GM23338 (cell line): ENCODE results near the gene DLG3. TPM values are rescaled to one million over a fixed set of nuclear protein-coding genes. Genes with fewer than 3 reads are reported as not detected.

Experiments used
- ATAC-seq: fragments of 200-7000 bp; cut with Tn5 transposase; 3 replicates; pipeline ENCODE4 v1.9.1; 2020
- DNase-seq: peaks from one replicate; pipeline ENCODE4 v3.0.0-alpha.2; 2015; ENCODE audit warnings: low spot score
- H2AFZ ChIP-seq: fragments of 200-600 bp; sonication (generic); 2 replicates; pipeline ENCODE4 v1.8.0; 2016; ENCODE audit warnings: antibody characterized with exemption, mild to moderate bottlenecking, moderate library complexity
- H3F3A ChIP-seq: fragments of 200-600 bp; sonication (generic); replicated peaks from 2 replicates; pipeline ENCODE4 v1.8.0; 2017; ENCODE audit warnings: antibody characterized with exemption, mixed run types, low read depth
- H3K27ac ChIP-seq: fragments of 200-600 bp; sonication (generic); 2 replicates; pipeline ENCODE4 v1.6.1; 2016; ENCODE audit warnings: low read depth
- H3K27me3 ChIP-seq: fragments of 200-600 bp; sonication (generic); 2 replicates; pipeline ENCODE4 v1.8.0; 2016; ENCODE audit warnings: mild to moderate bottlenecking, mixed run types, moderate library complexity; ENCODE audit not compliant: insufficient read depth
- H3K36me3 ChIP-seq: fragments of 200-600 bp; sonication (generic); 2 replicates; pipeline ENCODE4 v1.8.0; 2016; ENCODE audit warnings: mild to moderate bottlenecking; ENCODE audit not compliant: insufficient read depth
- H3K4me1 ChIP-seq: fragments of 200-600 bp; sonication (generic); 2 replicates; pipeline ENCODE4 v1.8.0; 2016; ENCODE audit warnings: mild to moderate bottlenecking, moderate library complexity; ENCODE audit not compliant: insufficient read depth
- H3K4me2 ChIP-seq: fragments of 200-600 bp; sonication (generic); 2 replicates; pipeline ENCODE4 v1.7.1; 2017; ENCODE audit warnings: mixed run types
- H3K4me3 ChIP-seq: fragments of 200-600 bp; sonication (generic); 2 replicates; pipeline ENCODE4 v1.6.1; 2016; ENCODE audit warnings: mixed run types
- H3K79me2 ChIP-seq: fragments of 200-600 bp; sonication (generic); replicated peaks from 2 replicates; pipeline ENCODE4 v1.8.0; 2017; ENCODE audit warnings: mild to moderate bottlenecking; ENCODE audit not compliant: insufficient read depth
- H3K9me2 ChIP-seq: fragments of 200-600 bp; sonication (generic); 2 replicates; pipeline ENCODE4 v1.8.0; 2017; ENCODE audit not compliant: insufficient read depth
- H4K20me1 ChIP-seq: fragments of 200-600 bp; sonication (generic); replicated peaks from 2 replicates; pipeline ENCODE4 v1.8.0; 2017; ENCODE audit warnings: mild to moderate bottlenecking; ENCODE audit not compliant: insufficient read depth
- H3K27ac Mint-ChIP-seq: 2 replicates; pipeline ENCODE4 v1.8.0; 2020; ENCODE audit warnings: inconsistent platforms, mild to moderate bottlenecking, moderate library complexity, mixed read lengths
- H3K27me3 Mint-ChIP-seq: 3 replicates; pipeline ENCODE4 v1.8.0; 2022; ENCODE audit warnings: low read depth, mild to moderate bottlenecking, moderate library complexity, mixed read lengths, inconsistent platforms; ENCODE audit not compliant: insufficient read depth, poor library complexity
- H3K36me3 Mint-ChIP-seq: 3 replicates; pipeline ENCODE4 v1.8.0; 2021; ENCODE audit warnings: low read depth, mild to moderate bottlenecking, inconsistent platforms, moderate library complexity, mixed read lengths
- H3K4me1 Mint-ChIP-seq: 3 replicates; pipeline ENCODE4 v1.8.0; 2020; ENCODE audit warnings: mild to moderate bottlenecking, inconsistent platforms, mixed read lengths
- H3K4me3 Mint-ChIP-seq: 3 replicates; pipeline ENCODE4 v1.8.0; 2021; ENCODE audit warnings: moderate library complexity, mild to moderate bottlenecking, inconsistent platforms, mixed read lengths
- H3K9me3 Mint-ChIP-seq: 3 replicates; pipeline ENCODE4 v1.8.0; 2020; ENCODE audit warnings: moderate library complexity, mild to moderate bottlenecking, inconsistent platforms, mixed read lengths
- CREB1 ChIP-seq: fragments of 250-450 bp; sonication (Bioruptor Pico); IDR thresholded peaks from 2 replicates; pipeline ENCODE4 v1.5.0; 2020; ENCODE audit warnings: low read depth, mild to moderate bottlenecking, moderate library complexity
- CTCF ChIP-seq, 2 experiments: fragments of 200-600 bp in 1 of 2; sonication (generic) in 1 of 2; conservative IDR thresholded peaks; 2 replicates each; pipeline versions ENCODE4 v1.5.1 to v1.6.1; 2016 to 2017; ENCODE audit warnings: antibody characterized with exemption in 2 of 2, low read depth in 2 of 2, mild to moderate bottlenecking in 2 of 2, moderate library complexity in 1 of 2
- ETS1 ChIP-seq: IDR thresholded peaks from 2 replicates; pipeline ENCODE4 v1.6.1; 2016; ENCODE audit warnings: antibody characterized with exemption
- EZH2phosphoT487 ChIP-seq: fragments of 200-600 bp; sonication (generic); IDR thresholded peaks from one replicate; pipeline ENCODE4 v1.8.1; 2018; ENCODE audit warnings: antibody characterized with exemption; ENCODE audit not compliant: unreplicated experiment
- NANOG ChIP-seq: IDR thresholded peaks from 2 replicates; pipeline ENCODE4 v1.6.1; 2016; ENCODE audit warnings: antibody characterized with exemption, borderline replicate concordance
- REST ChIP-seq: IDR thresholded peaks from one replicate; pipeline ENCODE4 v1.6.1; 2018; ENCODE audit warnings: antibody characterized with exemption; ENCODE audit not compliant: unreplicated experiment
- ZNF114 ChIP-seq: fragments of 250-450 bp; sonication (Bioruptor Pico); IDR thresholded peaks from 2 replicates; pipeline ENCODE4 v1.5.0; 2020; ENCODE audit warnings: mild to moderate bottlenecking, moderate library complexity
- ZNF331 ChIP-seq: fragments of 250-450 bp; sonication (Bioruptor Pico); IDR thresholded peaks from 2 replicates; pipeline ENCODE4 v1.5.0; 2020; ENCODE audit warnings: low read depth, mild to moderate bottlenecking, moderate library complexity
- ZNF462 ChIP-seq: fragments of 250-450 bp; sonication (Bioruptor Pico); IDR thresholded peaks from 2 replicates; pipeline ENCODE4 v1.5.0; 2020; ENCODE audit warnings: mild to moderate bottlenecking, moderate library complexity
- polyA plus RNA-seq: library from polyadenylated mRNA; unstranded; fragments of >200 nt; fragmentation: Nextera tagmentation; extraction: Ambion mirVana; gene quantifications from 2 replicates; pipeline ENCODE4 v1.2.1, GENCODE V29; 2016
- total RNA-seq: library from RNA; depleted of rRNA; stranded (reverse); fragments of >200 nt; shearing (Covaris generic); gene quantifications from 2 replicates; pipeline ENCODE4 v1.2.3, GENCODE V29; 2014

DLG3 gene
- total and polyA plus RNA-seq, 2 experiments from 2014 or later: 13.0 to 61.8 TPM

GRCh38 chrX:70485466-70485865, 40.8 kb downstream of the DLG3 start:
- Mint-ChIP-seq H3K36me3 (peaks cover 50% of the 10 kb centered on the region), H3K4me1 (peaks cover 43% of the 10 kb centered on the region), H3K27me3 (peaks cover 6% of the 10 kb centered on the region), H3K27ac (no peak overlapping the region), H3K9me3 (no peaks in the 10 kb centered on the region), H3K4me3 (peak overlapping the region; percentile 41; the same call in 1 of the 3 replicates)
- H2AFZ ChIP-seq: no peak overlapping the region
- TF ChIP-seq CREB1 (no peak), ZNF114 (CRISPR knock-in tag) (no peak), NANOG (no peak), REST (no peak), ETS1 (no peak), ZNF462 (CRISPR knock-in tag) (no peak), ZNF331 (CRISPR knock-in tag) (no peak), EZH2phosphoT487 (no peak), CTCF (conservative IDR thresholded peaks at IDR 0.05; ENCODE audit: low read depth in 2 of 2) (no peak)
- H3K4me1 ChIP-seq: peaks cover 19% of the 10 kb centered on the region; the same call in 1 of the 2 replicates
- peak; percentile 28; the same call in 2 of the 3 replicates for ATAC-seq
- no peaks in the 10 kb centered on the region for H3K27me3 ChIP-seq
- peak; percentile 38 for DNase-seq
- peaks cover 10% of the 10 kb centered on the region for H4K20me1 ChIP-seq
- H3K4me2 ChIP-seq: 0 out of 2 replicates have a peak overlapping the region, but pooled peaks have one; percentile 35
- no peaks in the 10 kb centered on the region for H3F3A ChIP-seq
- H3K4me3 ChIP-seq: no peak overlapping the region; the same call in 1 of the 2 replicates
- H3K79me2 ChIP-seq: peaks cover 57% of the 10 kb centered on the region
- H3K36me3 ChIP-seq: 0 out of 2 replicates have a peak, but pooled peaks cover 7% of the 10 kb centered on the region
- no peaks in the 10 kb centered on the region for H3K9me2 ChIP-seq
- no peak overlapping the region for H3K27ac ChIP-seq
